Measurements from ENCODE around the gene MRFAP1L1.
"Not testable (repeated sequence)": the region's sequence is repeated elsewhere in the genome, so short reads cannot be mapped to it uniquely, and the experiment has no call there.

Gene MRFAP1L1

DNA sequence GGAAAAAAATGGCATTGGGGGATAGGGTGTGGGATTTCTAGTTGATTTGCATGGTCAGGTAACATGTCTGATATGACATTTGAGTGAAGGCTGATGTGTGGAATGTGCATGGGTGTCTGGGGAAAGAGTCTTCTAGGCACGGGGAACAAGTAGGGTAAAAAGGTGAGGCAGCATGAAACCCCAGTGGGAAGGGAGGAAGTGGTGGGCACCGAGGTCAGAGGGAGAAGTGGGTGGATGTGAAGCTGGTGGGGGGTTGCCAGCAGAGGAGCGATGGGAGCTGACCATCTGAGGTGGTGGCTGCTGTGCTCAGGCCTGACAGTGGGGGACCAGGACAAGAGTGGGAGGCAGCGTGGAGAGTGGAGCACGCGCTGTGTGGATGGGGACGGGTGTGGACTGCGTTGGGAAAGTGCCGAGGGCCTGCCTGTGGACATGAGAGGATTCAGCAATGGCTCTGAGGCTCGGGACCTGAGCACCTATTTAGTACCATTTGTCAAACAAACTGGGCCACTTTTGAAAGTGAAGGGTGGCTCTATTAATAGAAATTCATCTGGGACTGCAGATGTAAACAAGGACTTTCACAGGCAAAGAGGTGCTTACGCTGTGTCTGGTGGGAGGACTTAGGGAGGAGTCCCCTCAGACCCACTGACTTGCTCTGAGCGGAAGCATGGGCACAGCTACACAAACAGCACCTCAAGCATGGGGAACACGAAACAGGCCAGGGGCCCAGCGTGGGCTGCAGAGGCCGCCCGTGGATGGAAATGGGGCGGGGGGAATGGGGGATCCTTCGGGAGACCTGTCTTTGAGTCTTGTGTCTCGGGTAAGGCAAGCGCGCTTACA lies 32.7 kb downstream of the MRFAP1L1 start:
- H3K4me2 ChIP-seq (ENCODE audit: low read length), result no peak overlapping the region
- peaks cover 16% of the 10 kb centered on the region for H3K4me1 ChIP-seq (ENCODE audit: low read length)
- H3K79me2 ChIP-seq (ENCODE audit: low read length), result peaks cover 39% of the 10 kb centered on the region
- no peak overlapping the region for H3K4me3 ChIP-seq (ENCODE audit: low read length)
- no peaks in the 10 kb centered on the region for H3K27me3 ChIP-seq (ENCODE audit: low read depth, low read length)
- no peak overlapping the region for H3K9ac ChIP-seq (ENCODE audit: low read length)
- peaks cover 17% of the 10 kb centered on the region for H4K20me1 ChIP-seq (ENCODE audit: insufficient read depth, low read length)
- H3K36me3 ChIP-seq (replicated peaks; ENCODE audit: low read depth, low read length), result peaks cover 39% of the 10 kb centered on the region
- no peaks in the 10 kb centered on the region for H3K9me3 ChIP-seq (ENCODE audit: insufficient read depth, low read length)
- H3K27ac ChIP-seq (ENCODE audit: low read length), result no peak overlapping the region
- TF ChIP-seq EZH2phosphoT487 (IDR thresholded peaks at IDR 0.05; ENCODE audit: low read depth), result no peak
- TF ChIP-seq CTCF (IDR thresholded peaks at IDR 0.05; ENCODE audit: low read depth, low read length), result no peak
- no peak overlapping the region for H2AFZ ChIP-seq (ENCODE audit: low read depth, low read length)

DNA sequence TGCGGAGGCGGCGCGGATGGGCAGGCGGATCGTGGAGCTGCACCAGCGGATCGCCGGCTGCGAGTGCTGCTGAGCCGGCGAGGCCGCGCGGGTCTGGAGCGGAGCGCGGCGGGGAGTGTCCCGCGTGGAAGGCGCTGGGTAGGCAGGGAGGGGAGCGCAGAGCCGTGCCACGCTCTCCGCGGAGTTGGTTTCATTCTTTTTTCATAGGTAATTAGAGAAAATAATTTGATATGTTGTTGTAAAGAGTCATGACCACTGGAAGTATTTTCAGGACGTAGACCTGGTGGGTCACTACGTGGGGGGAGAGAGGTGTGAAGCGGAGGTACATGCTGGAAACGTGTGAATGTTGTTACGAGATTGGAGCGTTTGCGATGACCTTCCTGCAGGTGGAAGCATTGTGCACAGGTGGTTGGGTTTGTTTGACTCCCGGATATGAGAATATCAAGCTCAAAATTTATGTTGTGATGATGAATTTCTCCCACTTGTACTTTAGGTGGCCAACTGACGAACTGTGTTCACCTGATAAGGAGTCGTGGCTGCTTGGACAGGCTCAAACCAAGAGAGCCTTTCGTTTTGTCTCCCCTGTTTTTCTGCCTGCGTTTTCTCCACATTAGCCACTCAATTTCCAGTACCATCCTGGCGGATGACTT lies 35.0 kb downstream of the MRFAP1L1 start:
- H3K79me2 ChIP-seq (ENCODE audit: low read length), result peaks cover 39% of the 10 kb centered on the region
- H3K27me3 ChIP-seq (ENCODE audit: low read depth, low read length), result no peaks in the 10 kb centered on the region
- peaks cover 17% of the 10 kb centered on the region for H4K20me1 ChIP-seq (ENCODE audit: insufficient read depth, low read length)
- peaks cover 16% of the 10 kb centered on the region for H3K4me1 ChIP-seq (ENCODE audit: low read length)
- peak overlapping the region; percentile 85 for H3K4me2 ChIP-seq (ENCODE audit: low read length)
- TF ChIP-seq CTCF (IDR thresholded peaks at IDR 0.05; ENCODE audit: low read depth, low read length) (peak; percentile 41), EZH2phosphoT487 (IDR thresholded peaks at IDR 0.05; ENCODE audit: low read depth) (no peak)
- no peaks in the 10 kb centered on the region for H3K9me3 ChIP-seq (ENCODE audit: insufficient read depth, low read length)
- peak overlapping the region; percentile 27 for H3K27ac ChIP-seq (ENCODE audit: low read length)
- peak overlapping the region; percentile 87 for H3K4me3 ChIP-seq (ENCODE audit: low read length)
- H3K36me3 ChIP-seq (replicated peaks; ENCODE audit: low read depth, low read length), result peaks cover 34% of the 10 kb centered on the region
- H2AFZ ChIP-seq (ENCODE audit: low read depth, low read length), result no peak overlapping the region
- peak overlapping the region; percentile 77 for H3K9ac ChIP-seq (ENCODE audit: low read length)

DNA sequence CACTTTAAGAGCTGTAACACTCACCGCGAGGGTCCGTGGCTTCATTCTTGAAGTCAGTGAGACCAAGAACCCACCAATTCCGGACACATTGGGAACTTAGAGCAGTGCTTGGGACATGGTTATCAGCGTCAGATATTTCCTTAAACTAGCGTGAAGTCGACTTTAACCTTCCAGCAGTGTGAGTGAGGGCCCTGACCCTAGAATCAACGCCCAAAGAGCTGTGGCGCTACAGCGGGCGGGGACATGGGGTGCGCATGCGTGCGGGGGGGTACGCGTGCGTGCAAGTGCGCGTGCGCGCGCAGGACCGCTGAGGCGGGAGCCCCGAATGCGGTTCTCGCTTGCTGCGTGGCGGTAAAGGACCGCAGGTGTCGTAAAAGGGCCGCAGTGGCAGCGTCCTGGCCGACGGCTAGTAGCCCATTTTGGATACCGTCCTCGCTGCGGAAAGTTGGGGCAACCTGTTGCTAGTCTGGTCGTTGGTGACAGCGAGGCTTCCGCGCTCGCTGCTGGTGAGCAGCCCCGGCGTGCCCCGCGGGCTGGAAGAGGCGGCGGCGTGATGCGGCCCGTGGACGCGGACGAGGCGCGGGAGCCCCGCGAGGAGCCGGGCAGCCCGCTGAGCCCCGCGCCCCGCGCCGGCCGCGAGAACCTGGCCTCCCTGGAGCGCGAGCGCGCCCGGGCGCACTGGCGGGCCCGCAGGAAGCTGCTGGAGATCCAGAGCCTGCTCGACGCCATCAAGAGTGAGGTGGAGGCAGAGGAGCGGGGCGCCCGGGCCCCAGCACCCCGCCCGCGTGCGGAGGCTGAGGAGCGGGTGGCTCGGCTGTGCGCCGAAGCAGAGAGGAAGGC lies 35.8 kb downstream of the MRFAP1L1 start:
- no peaks in the 10 kb centered on the region for H3K9me3 ChIP-seq (ENCODE audit: insufficient read depth, low read length)
- no peaks in the 10 kb centered on the region for H3K27me3 ChIP-seq (ENCODE audit: low read depth, low read length)
- H3K79me2 ChIP-seq (ENCODE audit: low read length), result peaks cover 39% of the 10 kb centered on the region
- peak overlapping the region; percentile 85 for H3K4me2 ChIP-seq (ENCODE audit: low read length)
- peaks cover 16% of the 10 kb centered on the region for H3K4me1 ChIP-seq (ENCODE audit: low read length)
- peaks cover 17% of the 10 kb centered on the region for H4K20me1 ChIP-seq (ENCODE audit: insufficient read depth, low read length)
- TF ChIP-seq CTCF (IDR thresholded peaks at IDR 0.05; ENCODE audit: low read depth, low read length) (no peak), EZH2phosphoT487 (IDR thresholded peaks at IDR 0.05; ENCODE audit: low read depth) (no peak)
- peak overlapping the region; percentile 77 for H3K9ac ChIP-seq (ENCODE audit: low read length)
- peaks cover 30% of the 10 kb centered on the region for H3K36me3 ChIP-seq (replicated peaks; ENCODE audit: low read depth, low read length)
- peak overlapping the region; percentile 87 for H3K4me3 ChIP-seq (ENCODE audit: low read length)
- H2AFZ ChIP-seq (ENCODE audit: low read depth, low read length), result peak overlapping the region; percentile 84
- H3K27ac ChIP-seq (ENCODE audit: low read length), result peak overlapping the region; percentile 27

DNA sequence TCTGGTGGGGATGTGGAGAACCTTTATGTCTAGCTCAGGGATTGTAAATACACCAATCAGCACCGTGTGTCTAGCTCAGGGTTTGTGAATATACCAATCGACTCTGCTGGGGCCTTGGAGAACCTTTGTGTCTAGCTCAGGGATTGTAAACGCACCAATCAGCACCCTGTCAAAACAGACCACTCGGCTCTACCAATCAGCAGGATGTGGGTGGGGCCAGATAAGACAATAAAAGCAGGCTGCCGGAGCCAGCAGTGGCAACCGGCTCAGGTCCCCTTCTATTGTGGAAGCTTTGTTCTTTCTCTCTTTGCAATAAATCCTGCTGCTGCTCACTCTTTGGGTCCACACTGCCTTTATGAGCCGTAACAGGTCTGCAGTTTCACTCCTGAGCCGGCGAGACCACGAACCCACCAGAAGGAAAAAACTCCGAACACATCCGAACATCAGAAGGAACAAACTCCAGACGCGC lies 36.4 kb downstream of the MRFAP1L1 start:
- peak overlapping the region; percentile 84 for H2AFZ ChIP-seq (ENCODE audit: low read depth, low read length)
- peak overlapping the region; percentile 77 for H3K9ac ChIP-seq (ENCODE audit: low read length)
- peaks cover 25% of the 10 kb centered on the region for H3K36me3 ChIP-seq (replicated peaks; ENCODE audit: low read depth, low read length)
- peaks cover 17% of the 10 kb centered on the region for H4K20me1 ChIP-seq (ENCODE audit: insufficient read depth, low read length)
- not testable (repeated sequence) for H3K9me3 ChIP-seq (ENCODE audit: insufficient read depth, low read length); H3K27me3 ChIP-seq (ENCODE audit: low read depth, low read length)
- peak overlapping the region; percentile 85 for H3K4me2 ChIP-seq (ENCODE audit: low read length)
- H3K4me3 ChIP-seq (ENCODE audit: low read length), result peak overlapping the region; percentile 87
- H3K4me1 ChIP-seq (ENCODE audit: low read length), result peaks cover 16% of the 10 kb centered on the region
- H3K79me2 ChIP-seq (ENCODE audit: low read length), result peaks cover 34% of the 10 kb centered on the region
- peak overlapping the region; percentile 27; the same call in 1 of the 2 replicates for H3K27ac ChIP-seq (ENCODE audit: low read length)

GRCh38 chr4:6672541-6673190 lies 37.0 kb downstream of the MRFAP1L1 start:
- not testable (repeated sequence) for H3K4me2 ChIP-seq (ENCODE audit: low read length); H3K27me3 ChIP-seq (ENCODE audit: low read depth, low read length); H3K4me3 ChIP-seq (ENCODE audit: low read length); H2AFZ ChIP-seq (ENCODE audit: low read depth, low read length); H3K9me3 ChIP-seq (ENCODE audit: insufficient read depth, low read length); H3K27ac ChIP-seq (ENCODE audit: low read length); H3K9ac ChIP-seq (ENCODE audit: low read length)
- peaks cover 34% of the 10 kb centered on the region for H3K79me2 ChIP-seq (ENCODE audit: low read length)
- H3K4me1 ChIP-seq (ENCODE audit: low read length), result peaks cover 16% of the 10 kb centered on the region
- peaks cover 17% of the 10 kb centered on the region for H4K20me1 ChIP-seq (ENCODE audit: insufficient read depth, low read length)
- peaks cover 24% of the 10 kb centered on the region for H3K36me3 ChIP-seq (replicated peaks; ENCODE audit: low read depth, low read length)

Data from OCI-LY3 (cell line).